SK-N-SH (cell line): ENCODE measurements around the gene SLC22A8.

Experiments
- EZH2phosphoT487 ChIP-seq: fragments of 200-600 bp; sonication (generic); IDR thresholded peaks from 2 replicates; pipeline ENCODE4 v1.6.1; 2017; ENCODE audit warnings: low read depth, mixed run types, mild to moderate bottlenecking, antibody characterized with exemption, moderate library complexity, borderline replicate concordance
- FOXJ3 ChIP-seq: sonication (generic); formaldehyde crosslinking; IDR thresholded peaks from 2 replicates; pipeline ENCODE4 v1.5.1; 2020; ENCODE audit warnings: mild to moderate bottlenecking, missing genetic modification reagents
- JUND ChIP-seq: IDR thresholded peaks from 2 replicates; pipeline ENCODE4 v1.4.0; 2012
- RFX5 ChIP-seq: IDR thresholded peaks from 2 replicates; pipeline ENCODE4 v1.6.1; 2012; ENCODE audit warnings: mild to moderate bottlenecking, improper control_type of control experiment, low read length
- TCF12 ChIP-seq: IDR thresholded peaks from 2 replicates; pipeline ENCODE4 v1.4.0; 2012
- TEAD4 ChIP-seq: IDR thresholded peaks from 2 replicates; pipeline ENCODE4 v1.4.0; 2012; ENCODE audit warnings: mild to moderate bottlenecking, borderline replicate concordance; ENCODE audit not compliant: insufficient read depth
- TF ChIP-seq, protein P1 (sequence below): IDR thresholded peaks from 2 replicates; pipeline ENCODE4; 2012
- TF ChIP-seq, protein P2 (sequence below): fragments of 200-600 bp; sonication (generic); IDR thresholded peaks from 2 replicates; pipeline ENCODE4 v1.6.1; 2017; ENCODE audit warnings: antibody characterized with exemption, mild to moderate bottlenecking, moderate library complexity

DNA sequence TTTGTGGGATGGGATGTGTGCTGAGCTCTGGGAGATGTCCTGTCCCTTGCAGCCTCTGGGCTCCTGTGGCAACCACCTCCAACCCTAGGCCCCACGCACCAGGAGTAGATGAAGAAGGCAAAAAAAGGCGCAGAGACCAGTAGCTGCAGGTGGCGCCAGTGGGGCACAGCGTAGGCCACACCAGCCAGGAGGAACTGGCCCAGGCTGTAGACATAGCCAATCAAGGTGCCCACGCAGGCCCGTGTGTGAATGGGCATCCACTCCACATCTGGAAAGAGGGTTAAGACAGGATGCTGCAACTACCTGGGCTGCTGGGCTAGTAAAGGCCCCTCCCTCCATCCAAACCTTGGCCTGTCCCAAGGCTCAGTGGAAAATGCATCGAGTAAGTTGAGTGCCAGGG is 33.9 kb downstream of the SLC22A8 start:
- TF ChIP-seq JUND: no peak
- TF ChIP-seq, protein P1, sequence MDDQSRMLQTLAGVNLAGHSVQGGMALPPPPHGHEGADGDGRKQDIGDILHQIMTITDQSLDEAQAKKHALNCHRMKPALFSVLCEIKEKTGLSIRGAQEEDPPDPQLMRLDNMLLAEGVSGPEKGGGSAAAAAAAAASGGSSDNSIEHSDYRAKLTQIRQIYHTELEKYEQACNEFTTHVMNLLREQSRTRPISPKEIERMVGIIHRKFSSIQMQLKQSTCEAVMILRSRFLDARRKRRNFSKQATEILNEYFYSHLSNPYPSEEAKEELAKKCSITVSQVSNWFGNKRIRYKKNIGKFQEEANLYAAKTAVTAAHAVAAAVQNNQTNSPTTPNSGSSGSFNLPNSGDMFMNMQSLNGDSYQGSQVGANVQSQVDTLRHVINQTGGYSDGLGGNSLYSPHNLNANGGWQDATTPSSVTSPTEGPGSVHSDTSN: no peak
- TF ChIP-seq, protein P2, sequence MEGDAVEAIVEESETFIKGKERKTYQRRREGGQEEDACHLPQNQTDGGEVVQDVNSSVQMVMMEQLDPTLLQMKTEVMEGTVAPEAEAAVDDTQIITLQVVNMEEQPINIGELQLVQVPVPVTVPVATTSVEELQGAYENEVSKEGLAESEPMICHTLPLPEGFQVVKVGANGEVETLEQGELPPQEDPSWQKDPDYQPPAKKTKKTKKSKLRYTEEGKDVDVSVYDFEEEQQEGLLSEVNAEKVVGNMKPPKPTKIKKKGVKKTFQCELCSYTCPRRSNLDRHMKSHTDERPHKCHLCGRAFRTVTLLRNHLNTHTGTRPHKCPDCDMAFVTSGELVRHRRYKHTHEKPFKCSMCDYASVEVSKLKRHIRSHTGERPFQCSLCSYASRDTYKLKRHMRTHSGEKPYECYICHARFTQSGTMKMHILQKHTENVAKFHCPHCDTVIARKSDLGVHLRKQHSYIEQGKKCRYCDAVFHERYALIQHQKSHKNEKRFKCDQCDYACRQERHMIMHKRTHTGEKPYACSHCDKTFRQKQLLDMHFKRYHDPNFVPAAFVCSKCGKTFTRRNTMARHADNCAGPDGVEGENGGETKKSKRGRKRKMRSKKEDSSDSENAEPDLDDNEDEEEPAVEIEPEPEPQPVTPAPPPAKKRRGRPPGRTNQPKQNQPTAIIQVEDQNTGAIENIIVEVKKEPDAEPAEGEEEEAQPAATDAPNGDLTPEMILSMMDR: no peak
- no peak for TF ChIP-seq TCF12
- no peak for TF ChIP-seq TEAD4
- no peak for TF ChIP-seq FOXJ3 (CRISPR knock-in tag)
- TF ChIP-seq RFX5: no peak
- TF ChIP-seq EZH2phosphoT487: no peak
